ENCODE data around the gene FGF7.
"Not testable (repeated sequence)": the region's sequence is repeated elsewhere in the genome, so short reads cannot be mapped to it uniquely, and the experiment has no call there.

FGF7 gene

DNA sequence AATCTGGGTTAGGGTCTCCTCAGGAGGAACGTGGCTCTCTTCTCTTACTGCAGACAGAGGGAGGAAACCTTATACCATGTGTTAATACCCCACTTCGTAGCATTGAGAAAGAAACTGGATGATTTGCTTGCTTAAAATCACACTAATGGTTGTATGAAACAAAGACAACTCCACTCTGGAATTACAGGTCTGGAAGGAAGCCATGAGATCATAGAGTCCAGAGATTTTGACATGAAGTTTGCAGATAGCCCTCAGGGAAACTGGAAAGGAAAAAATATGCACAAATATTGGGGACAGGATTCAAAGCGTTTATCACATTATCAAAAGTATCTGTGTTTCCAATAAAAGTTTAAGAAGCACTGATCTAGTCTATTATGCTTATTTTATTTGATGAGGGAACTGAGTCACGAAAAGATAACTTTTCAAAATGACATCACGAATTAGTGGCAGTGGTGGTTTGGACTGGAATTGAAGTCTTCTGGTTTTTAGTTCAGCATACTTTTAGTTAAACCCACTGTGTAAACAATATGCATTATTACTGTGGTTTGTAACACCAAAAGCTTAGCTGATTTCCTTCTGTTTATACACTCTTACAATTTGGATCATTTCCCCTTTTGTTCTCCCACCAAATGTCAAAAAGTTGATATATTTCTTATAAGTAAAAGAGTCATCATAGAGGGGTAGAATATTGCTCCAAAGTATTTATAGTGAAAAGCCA lies 16.8 kb downstream of the FGF7 start:
- FAIRE-seq, result no peak

DNA sequence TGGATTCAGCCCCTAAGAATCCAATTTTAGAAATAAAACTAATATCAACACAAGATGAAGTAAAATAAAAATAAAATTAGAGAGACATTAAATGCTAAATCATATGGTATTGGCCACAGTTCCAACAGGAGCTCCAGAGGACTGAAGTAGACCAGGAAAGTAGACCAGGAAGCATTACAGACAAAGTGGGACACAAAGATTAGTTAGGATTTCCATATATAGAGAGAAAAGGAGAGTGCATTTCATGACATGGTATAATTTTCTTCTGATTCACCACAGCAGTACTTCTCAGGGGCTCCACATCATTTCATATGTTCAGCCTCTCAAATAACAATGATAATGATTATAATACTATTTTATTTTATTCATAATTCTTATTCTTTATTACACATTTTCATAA lies 18.3 kb downstream of the FGF7 start:
- no peak for FAIRE-seq

DNA sequence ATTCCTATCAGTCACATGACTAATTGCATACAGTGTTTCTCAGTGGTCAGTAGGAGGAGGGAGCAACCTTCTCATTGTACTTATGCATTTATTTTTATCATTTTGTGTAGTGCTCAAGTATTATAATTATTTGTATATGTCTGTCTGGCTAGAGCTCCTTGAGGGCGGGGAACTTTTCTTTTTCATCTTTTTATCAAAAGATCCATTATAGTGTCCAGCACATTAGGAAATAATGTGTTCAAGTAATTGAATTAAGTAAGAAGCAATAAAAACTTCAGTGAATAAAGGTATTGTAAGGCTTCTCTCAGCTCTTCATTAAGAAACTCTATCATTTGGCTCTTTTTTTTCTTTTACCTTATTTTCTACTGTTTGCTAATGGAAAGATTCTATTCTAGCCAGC lies 18.8 kb downstream of the FGF7 start:
- FAIRE-seq, result no peak

DNA sequence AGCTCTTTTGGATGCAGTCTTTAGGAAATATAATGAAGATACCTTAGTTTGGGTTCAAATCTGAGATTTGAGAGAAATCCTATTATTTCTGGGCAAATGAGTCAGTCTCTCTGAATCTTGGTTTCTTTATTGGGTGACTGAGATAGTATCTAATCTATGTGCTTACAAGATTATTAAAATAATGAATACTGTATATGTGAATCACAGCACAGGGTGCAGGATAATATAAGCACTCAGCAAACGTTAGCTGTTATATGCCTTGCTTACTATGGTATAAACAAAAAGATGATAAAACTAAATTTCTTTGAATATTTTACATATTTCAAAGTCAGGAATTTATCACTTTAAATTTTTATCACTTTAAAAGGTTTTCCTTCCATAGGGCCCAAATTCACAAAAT lies 29.6 kb downstream of the FGF7 start:
- FAIRE-seq, result no peak

DNA sequence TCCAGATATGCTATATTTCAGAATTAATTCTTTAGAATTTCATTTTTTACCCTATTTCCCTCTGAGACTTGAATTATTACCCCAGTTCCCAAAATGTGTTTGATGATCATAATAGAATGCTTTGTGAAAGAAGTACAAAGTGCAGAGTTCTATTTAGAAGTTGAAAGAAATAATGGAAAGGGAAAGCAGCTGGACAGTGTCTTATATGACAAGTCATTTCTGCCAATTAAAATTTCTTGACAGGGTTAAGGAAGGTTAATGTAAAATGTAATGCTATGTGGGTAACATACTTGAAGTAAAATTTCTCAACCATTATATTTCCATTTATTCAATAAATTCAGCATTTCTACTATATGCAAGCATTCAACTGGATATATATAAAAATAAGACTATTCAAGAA lies 33.1 kb downstream of the FGF7 start:
- no peak for FAIRE-seq

DNA sequence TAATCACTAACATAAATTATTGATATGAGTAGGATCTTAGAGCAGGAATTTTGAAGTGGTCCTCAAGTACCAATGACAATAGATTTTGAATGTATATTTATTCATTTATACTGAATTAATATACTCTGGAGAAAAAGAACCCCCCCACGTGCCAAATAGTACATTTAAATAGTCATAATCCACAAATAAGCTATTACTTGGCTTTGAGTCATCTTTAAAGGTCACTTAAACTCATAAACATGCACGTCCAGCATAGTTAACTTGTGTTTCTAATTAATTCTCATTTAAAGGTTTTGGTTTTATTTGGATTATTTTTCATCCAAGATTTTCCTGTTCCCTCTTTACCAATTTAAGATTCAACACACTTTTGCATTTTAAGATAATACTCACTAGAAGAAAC lies 35.1 kb downstream of the FGF7 start:
- no peak for FAIRE-seq

DNA sequence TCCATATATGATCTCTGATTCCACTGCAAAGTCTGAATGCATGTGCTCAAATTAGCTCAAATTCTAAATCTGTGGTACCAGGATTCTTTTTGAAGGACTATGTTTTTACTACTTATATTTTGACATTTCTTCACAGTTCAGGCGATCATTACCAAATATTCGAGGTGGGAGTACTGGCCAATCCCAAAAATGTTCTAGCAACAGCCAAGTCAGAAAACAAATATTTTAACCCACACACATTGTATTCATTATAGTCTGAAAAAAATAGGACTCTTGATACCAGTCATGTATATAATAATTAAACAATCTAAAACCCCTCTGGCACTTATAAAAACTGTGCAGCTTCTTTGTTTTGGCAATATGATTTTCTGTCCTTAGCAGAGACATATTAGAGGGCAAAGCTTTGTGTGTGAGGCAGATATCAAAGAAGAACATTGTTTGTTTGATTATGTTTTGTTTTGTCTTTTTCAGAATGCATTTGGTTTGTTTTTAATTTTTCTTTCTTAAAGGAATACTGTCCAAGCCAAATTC lies 37.4 kb downstream of the FGF7 start:
- FAIRE-seq, result no peak

DNA sequence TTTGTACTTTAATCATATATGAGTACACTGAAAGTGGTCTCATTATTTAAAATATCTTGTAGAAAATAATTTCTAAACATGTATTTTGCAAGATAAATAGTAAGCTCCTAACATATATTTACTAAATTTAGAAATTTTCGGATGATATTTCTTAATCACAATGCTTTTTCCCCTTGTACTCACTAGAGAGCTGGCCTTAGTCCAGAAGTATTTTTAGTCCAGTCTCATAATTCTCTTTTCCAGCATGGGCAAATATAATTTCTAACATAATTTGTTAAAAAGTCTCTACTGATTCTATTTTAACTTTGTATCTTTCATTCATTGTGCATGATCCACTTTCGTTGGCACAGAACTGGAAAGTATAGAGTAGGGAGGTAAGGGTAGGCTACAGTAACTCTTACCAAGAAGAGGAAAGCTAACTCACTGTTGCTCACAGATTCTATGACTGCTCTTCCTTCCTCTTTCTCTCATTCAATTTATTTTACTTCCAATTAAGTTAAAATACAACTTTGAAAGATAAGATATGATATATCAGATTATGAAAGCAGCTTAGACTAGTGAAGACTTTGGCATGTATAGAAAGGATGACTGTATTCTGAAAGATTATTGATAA lies 39.3 kb downstream of the FGF7 start:
- FAIRE-seq, result no peak

DNA sequence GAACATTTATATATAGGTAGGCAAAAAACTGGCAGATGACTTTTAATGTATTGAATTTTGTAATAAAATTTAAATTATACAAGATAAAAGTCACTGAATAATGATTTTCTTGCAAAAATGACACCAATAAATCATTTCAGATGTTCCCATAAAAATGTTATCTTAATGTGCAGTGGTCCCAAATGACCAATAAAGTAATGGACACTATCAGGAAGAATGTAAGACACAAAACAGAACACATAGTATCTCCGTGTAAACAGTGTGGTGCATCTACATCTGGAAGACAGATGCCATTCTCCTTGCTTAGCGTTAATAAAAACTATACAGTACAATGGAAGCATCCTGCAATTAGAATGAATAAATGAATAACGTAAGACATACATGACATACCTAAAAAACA lies 41.5 kb downstream of the FGF7 start:
- FAIRE-seq, result no peak

DNA sequence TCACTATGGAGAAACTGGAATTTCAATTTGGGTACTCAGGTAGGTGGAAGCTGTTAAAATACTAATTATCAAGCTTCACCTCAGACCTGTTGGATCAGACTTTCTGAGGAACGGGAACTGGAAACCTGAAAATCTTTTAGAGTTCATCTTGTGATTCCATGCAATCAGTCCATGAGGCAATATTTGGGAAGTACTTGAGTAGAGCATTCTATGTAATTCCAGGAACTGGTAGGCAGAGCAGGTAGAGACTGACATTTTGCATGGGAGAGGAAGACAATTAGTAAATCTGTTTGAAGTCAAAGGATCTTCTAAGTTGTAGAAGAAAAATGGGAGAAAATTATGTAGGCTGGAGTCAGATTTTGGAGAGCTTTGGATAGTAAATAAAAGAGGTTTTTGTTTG lies 43.1 kb downstream of the FGF7 start:
- no peak for FAIRE-seq

DNA sequence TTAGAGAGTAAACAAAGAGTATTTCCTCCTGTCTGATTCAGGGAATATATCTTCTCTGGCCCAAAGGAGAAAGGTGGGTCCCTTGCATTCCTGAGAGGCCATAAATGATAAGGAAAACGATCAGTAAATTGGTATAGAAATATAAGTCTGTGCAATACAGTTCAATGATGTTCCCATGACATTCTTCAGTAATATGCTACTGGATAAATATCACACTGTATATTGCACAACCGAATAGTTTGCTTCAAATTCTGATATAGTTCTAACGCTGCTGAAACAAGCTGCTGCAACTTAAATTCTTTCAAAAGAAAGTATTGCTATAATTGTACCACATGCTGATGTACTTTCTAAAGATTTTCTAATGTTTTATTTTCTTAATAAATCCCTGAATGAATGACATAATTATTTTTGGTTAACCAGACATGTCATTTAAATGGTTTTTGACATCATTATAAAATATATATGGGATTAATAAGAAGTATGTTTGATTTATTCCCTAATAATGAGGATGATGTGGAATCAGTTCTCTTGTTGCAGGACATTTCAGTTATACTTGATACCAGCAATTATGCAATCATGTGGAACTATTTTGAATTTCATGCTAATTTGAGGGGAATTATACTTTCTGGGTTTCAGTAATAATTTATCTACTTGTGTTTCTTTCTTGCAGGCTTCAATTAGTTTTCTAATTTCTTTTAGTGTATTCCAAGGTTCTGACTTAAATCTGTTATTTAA lies 44.9 kb downstream of the FGF7 start:
- no peak for FAIRE-seq

DNA sequence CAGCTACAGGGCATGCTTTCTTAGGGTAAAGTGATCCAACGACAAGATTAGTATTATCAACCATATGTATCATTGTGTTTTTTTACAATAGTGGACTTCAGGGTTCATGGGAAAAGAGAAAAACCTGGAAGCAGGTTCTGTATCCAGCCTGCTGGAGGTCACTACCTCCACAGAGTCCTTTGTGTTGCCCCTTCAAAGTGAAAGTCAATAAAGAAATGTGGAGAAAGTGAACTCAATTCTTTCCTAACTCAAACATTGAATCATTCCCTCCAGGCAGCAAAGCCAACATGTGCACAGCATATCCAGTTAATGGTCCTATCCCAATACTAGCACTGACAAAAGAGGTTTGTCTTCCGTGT lies 45.4 kb downstream of the FGF7 start:
- no peak for FAIRE-seq

DNA sequence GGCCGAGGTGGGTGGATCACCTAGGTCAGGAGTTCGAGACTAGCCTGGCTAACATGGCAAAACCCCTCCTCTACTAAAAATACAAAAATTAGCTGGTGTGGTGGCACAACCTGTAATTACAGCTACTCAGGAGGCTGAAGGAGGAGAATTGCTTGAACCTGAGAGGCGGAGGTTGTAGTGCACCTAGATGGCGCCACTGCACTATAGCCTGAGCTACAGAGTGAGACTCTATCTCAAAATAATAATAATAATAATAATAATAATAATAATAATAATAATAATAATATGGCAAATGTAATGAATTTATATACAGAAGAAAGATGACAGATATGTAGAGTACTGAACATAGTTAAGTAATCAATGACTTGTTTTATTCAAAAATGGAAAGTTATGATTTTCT lies 48.2 kb downstream of the FGF7 start:
- not testable (repeated sequence) for FAIRE-seq

DNA sequence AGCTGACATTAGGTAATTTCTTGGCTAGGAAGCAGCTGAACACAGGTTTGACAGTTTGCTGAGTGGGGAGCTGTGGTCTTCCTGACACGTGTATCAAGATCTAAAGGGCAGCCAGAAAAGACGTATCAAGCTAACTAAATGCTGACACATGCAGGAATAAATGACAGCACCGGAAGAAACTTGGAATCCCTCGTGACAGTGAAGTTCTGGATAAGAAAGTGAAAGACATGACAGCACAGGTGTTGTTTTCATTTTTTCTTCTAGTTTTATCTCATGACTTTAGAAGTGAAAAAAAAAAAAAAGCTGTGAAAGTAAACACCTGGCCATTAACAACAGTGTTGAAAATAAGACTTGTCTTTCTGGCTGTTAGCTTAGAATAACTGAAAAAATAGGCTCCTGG lies 48.7 kb downstream of the FGF7 start:
- FAIRE-seq, result no peak

DNA sequence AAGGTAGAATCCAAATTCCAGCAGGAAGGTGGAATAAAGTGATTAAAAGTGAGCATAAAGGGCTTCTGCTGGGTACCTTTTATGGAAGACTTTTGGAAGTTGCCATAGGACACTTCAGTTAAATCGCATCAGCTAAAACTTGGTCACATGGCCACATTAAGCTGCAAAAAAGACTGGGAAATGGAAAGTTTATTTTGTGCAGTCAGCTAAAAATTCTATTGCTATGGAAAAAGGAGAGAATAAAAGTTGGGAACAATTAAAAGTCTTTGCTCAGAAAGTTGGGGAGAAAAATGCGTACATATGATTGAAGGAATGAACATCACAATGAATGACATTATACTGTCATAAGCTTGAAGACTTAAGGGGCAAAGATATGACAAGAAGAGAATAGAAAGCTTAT lies 49.3 kb downstream of the FGF7 start:
- no peak for FAIRE-seq

DNA sequence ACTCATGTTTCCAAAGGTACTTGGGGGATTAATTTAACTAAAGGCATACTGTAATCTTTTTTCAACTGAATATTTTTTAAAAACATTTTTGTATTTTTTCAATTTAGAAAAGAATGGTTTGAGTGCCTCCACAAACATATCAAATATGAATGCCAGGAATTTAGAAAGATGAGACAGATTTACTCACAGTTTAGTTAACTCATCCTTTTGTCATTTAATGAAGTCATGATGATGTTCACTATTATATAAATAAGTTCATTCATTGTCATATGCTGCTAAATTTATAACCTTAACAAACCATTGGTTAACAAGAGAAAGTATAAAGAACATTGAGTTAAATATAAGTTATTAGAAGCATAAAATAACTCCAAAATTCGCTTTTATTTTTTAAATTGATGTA lies 50.0 kb downstream of the FGF7 start:
- FAIRE-seq, result no peak

DNA sequence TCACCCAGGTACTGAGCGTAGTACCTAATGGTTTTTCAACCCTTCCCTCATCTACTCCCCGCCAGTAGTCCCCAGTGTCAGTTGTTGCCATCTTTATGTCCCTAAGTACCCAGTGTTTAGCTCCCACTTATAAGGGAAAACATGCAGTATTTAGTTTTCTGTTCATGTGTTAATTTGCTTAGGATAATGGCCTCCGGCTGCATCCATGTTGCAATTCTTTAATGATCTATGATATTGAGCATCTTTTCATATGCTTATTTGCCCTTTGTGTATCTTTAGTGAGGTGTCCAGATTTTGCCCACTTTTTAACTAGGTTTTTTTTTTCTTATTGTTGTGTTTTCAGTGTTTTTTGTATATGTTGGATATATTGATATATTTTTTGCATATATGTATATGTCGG lies 55.0 kb downstream of the FGF7 start:
- FAIRE-seq, result not testable (repeated sequence)

DNA sequence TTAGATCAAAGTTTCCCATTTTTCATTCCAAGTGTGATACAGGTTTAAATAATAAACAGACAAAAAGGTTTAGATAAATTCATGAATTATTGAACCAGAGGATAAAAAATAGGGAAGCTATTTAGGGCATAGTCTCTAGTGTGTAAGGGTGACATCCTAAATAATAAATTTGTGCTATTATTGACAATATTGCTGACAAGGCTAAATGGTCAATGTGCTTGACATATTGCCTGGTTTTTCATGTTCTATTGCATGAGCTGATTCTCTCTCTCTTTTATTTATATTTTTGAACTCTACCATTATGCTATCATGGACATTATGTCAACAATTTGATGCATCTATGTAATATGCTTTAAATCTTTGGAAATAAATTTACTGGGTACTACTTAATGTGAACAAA lies 55.9 kb downstream of the FGF7 start:
- not testable (repeated sequence) for FAIRE-seq

DNA sequence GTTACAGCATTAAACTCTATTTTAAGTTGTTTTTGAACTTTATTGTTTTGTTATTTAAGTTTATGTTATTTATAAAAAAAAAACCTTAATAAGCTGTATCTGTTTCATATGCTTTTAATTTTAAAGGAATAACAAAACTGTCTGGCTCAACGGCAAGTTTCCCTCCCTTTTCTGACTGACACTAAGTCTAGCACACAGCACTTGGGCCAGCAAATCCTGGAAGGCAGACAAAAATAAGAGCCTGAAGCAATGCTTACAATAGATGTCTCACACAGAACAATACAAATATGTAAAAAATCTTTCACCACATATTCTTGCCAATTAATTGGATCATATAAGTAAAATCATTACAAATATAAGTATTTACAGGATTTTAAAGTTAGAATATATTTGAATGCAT lies 62.4 kb downstream of the FGF7 start:
- FAIRE-seq, result not testable (repeated sequence)

DNA sequence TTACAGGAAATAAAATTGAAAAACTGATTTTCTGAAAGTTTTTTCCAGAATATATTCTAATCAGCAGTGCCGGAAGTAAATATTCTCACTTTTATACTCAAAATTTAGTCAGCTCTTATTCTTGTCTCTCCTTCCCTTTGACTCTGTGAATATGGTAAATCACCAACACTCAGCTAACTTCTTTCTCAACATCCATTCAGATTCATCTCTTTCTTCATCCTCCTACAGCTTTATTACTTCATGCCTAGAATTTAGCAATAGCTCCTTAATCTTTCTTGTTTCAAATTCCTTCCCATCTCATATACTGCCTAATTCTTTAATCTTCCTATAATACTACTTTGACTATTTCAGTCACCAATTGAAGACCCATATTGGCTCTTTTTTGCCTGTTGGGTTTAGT lies 67.9 kb downstream of the FGF7 start:
- no peak for FAIRE-seq

DNA sequence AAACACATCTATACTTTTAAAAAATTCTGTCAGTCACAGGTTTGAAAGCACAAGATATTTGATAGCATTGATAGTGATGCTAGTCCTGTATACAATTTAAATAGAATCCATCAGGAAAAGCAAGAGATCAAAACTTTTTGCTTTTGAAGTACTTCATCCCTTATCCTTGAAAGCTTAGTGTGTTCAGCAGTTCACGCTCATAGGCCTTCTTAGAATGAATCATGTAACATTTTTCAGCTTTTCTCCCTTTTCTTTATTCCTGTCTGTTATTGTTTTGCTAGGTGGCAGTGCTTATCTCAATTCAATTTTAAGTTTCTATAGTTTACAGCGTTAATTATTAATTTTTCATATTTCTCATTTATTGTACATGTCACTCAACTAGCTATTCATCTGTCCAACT lies 69.1 kb downstream of the FGF7 start:
- FAIRE-seq, result no peak

DNA sequence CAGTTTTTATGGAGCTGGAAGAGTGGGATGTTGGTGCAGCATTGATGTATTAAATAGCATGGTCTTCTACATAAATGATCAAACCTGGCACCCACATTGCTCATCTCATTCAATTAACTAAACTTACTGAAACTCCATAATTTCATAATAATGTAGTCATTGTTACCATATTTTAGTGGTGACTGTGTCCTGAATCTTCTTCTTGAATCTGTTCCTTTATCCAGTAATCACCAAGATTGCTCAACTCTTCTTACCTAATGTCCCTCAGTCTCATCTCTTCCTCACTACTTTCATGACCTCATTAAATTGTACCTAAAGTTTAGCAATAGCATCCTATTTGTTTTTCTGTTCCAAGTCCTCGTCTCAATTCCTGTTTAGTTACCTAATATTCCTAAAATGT lies 69.8 kb downstream of the FGF7 start:
- FAIRE-seq, result no peak

DNA sequence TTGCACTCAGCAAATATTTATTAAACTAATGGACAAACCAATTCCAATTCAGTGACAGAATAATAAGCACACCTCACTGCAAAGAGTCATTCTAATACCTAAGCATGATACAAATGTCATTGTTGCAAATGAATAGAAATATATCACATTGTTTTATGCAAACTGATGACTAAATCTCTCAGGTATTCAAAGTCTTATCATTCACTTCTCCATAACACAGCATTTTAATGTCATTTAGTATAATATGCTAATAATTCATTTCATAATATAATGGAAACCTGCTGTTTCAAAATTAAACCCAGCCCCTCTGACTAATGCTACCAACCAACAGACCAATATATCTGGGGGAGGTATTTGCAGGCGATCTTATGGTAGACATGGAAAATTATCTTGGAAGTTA lies 71.8 kb downstream of the FGF7 start:
- no peak for FAIRE-seq
